Measurements from ENCODE around the gene KRTAP5-7. TPM values are rescaled to one million over a fixed set of nuclear protein-coding genes. Genes with fewer than 3 reads are reported as not detected.
"Not testable (repeated sequence)": the region's sequence is repeated elsewhere in the genome, so short reads cannot be mapped to it uniquely, and the experiment has no call there.

Gene KRTAP5-7
- total RNA-seq, 1 donor from 2014 or later: not detected

- Histone ChIP-seq H2AFZ (ENCODE audit: low read depth, low read length) (no peak overlapping the region), H3K9me3 (ENCODE audit: insufficient read depth, low read depth, low read length) (no peaks in the 10 kb centered on the region), H3K4me3 (ENCODE audit: insufficient read depth, low read depth, low read length) (no peak overlapping the region), H4K20me1 (ENCODE audit: insufficient read depth, low read length) (no peaks in the 10 kb centered on the region), H3K36me3 (ENCODE audit: insufficient read depth, low read length) (no peaks in the 10 kb centered on the region), H3K27ac (ENCODE audit: low read depth, low read length) (no peak overlapping the region), H3K27me3 (ENCODE audit: insufficient read depth, low read length) (no peaks in the 10 kb centered on the region), H3K4me2 (ENCODE audit: low read length) (no peak overlapping the region), H3K79me2 (ENCODE audit: insufficient read depth, low read length) (no peaks in the 10 kb centered on the region), H3K9ac (ENCODE audit: low read length) (no peak overlapping the region), H3K4me1 (ENCODE audit: insufficient read depth, low read length) (no peaks in the 10 kb centered on the region)
- no peak for TF ChIP-seq EZH2 (IDR thresholded peaks at IDR 0.05; ENCODE audit: insufficient read depth, low read length)
- TF ChIP-seq, protein P1, sequence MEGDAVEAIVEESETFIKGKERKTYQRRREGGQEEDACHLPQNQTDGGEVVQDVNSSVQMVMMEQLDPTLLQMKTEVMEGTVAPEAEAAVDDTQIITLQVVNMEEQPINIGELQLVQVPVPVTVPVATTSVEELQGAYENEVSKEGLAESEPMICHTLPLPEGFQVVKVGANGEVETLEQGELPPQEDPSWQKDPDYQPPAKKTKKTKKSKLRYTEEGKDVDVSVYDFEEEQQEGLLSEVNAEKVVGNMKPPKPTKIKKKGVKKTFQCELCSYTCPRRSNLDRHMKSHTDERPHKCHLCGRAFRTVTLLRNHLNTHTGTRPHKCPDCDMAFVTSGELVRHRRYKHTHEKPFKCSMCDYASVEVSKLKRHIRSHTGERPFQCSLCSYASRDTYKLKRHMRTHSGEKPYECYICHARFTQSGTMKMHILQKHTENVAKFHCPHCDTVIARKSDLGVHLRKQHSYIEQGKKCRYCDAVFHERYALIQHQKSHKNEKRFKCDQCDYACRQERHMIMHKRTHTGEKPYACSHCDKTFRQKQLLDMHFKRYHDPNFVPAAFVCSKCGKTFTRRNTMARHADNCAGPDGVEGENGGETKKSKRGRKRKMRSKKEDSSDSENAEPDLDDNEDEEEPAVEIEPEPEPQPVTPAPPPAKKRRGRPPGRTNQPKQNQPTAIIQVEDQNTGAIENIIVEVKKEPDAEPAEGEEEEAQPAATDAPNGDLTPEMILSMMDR (IDR thresholded peaks at IDR 0.05; ENCODE audit: insufficient read depth, low read depth, low read length): no peak
- Mint-ChIP-seq H3K9me3 (ENCODE audit: unreplicated experiment) (peaks cover 6% of the 10 kb centered on the region), H3K4me3 (ENCODE audit: unreplicated experiment) (no peak overlapping the region), H3K36me3 (ENCODE audit: low read depth, unreplicated experiment) (peaks cover 2% of the 10 kb centered on the region), H3K4me1 (ENCODE audit: low read depth, unreplicated experiment) (peaks cover 2% of the 10 kb centered on the region), H3K27ac (ENCODE audit: unreplicated experiment) (no peak overlapping the region), H3K27me3 (ENCODE audit: low read depth, unreplicated experiment) (peaks cover 15% of the 10 kb centered on the region)
- DNase-seq (ENCODE audit: low read depth) (no peak), FAIRE-seq (no peak)
These were observed 8.8 kb downstream of the KRTAP5-7 start for GRCh38 chr11:71535825-71536224.

- no peaks in the 10 kb centered on the region for H3K9me3 Mint-ChIP-seq (ENCODE audit: unreplicated experiment)
- H3K36me3 Mint-ChIP-seq (ENCODE audit: low read depth, unreplicated experiment): no peaks in the 10 kb centered on the region
- no peak for DNase-seq (ENCODE audit: low read depth)
- Histone ChIP-seq H3K36me3 (ENCODE audit: insufficient read depth, low read length) (no peaks in the 10 kb centered on the region), H3K27ac (ENCODE audit: low read depth, low read length) (no peak overlapping the region), H3K4me2 (ENCODE audit: low read length) (no peak overlapping the region), H3K79me2 (ENCODE audit: insufficient read depth, low read length) (no peaks in the 10 kb centered on the region), H3K9ac (ENCODE audit: low read length) (no peak overlapping the region), H3K4me3 (ENCODE audit: insufficient read depth, low read depth, low read length) (no peak overlapping the region), H3K4me1 (ENCODE audit: insufficient read depth, low read length) (no peaks in the 10 kb centered on the region), H4K20me1 (ENCODE audit: insufficient read depth, low read length) (no peaks in the 10 kb centered on the region), H3K9me3 (ENCODE audit: insufficient read depth, low read depth, low read length) (no peaks in the 10 kb centered on the region), H3K27me3 (ENCODE audit: insufficient read depth, low read length) (no peaks in the 10 kb centered on the region), H2AFZ (ENCODE audit: low read depth, low read length) (no peak overlapping the region)
- no peak for FAIRE-seq
- peaks cover 15% of the 10 kb centered on the region for H3K27me3 Mint-ChIP-seq (ENCODE audit: low read depth, unreplicated experiment)
- no peak for TF ChIP-seq EZH2 (IDR thresholded peaks at IDR 0.05; ENCODE audit: insufficient read depth, low read length)
- TF ChIP-seq, protein P1 (IDR thresholded peaks at IDR 0.05; ENCODE audit: insufficient read depth, low read depth, low read length): no peak
- peaks cover 2% of the 10 kb centered on the region for H3K4me1 Mint-ChIP-seq (ENCODE audit: low read depth, unreplicated experiment)
- H3K4me3 Mint-ChIP-seq (ENCODE audit: unreplicated experiment): no peak overlapping the region
- no peak overlapping the region for H3K27ac Mint-ChIP-seq (ENCODE audit: unreplicated experiment)
These were observed 10.5 kb downstream of the KRTAP5-7 start for GRCh38 chr11:71537537-71537936.

GRCh38 chr11:71537977-71538665 lies 11.1 kb downstream of the KRTAP5-7 start, which contains the start of gene KRTAP5-8:
Gene KRTAP5-8 (plus strand): TSS chr11:71538025. CDS start chr11:71538056, 31 bp downstream.
- H3K9ac ChIP-seq (ENCODE audit: low read length); H4K20me1 ChIP-seq (ENCODE audit: insufficient read depth, low read length); H3K27me3 ChIP-seq (ENCODE audit: insufficient read depth, low read length); H3K4me1 Mint-ChIP-seq (ENCODE audit: low read depth, unreplicated experiment); H3K36me3 ChIP-seq (ENCODE audit: insufficient read depth, low read length); H3K4me3 ChIP-seq (ENCODE audit: insufficient read depth, low read depth, low read length); H2AFZ ChIP-seq (ENCODE audit: low read depth, low read length); H3K4me3 Mint-ChIP-seq (ENCODE audit: unreplicated experiment); H3K9me3 ChIP-seq (ENCODE audit: insufficient read depth, low read depth, low read length); H3K4me2 ChIP-seq (ENCODE audit: low read length); H3K9me3 Mint-ChIP-seq (ENCODE audit: unreplicated experiment); H3K36me3 Mint-ChIP-seq (ENCODE audit: low read depth, unreplicated experiment); H3K27ac ChIP-seq (ENCODE audit: low read depth, low read length); H3K79me2 ChIP-seq (ENCODE audit: insufficient read depth, low read length); H3K4me1 ChIP-seq (ENCODE audit: insufficient read depth, low read length); DNase-seq (ENCODE audit: low read depth); FAIRE-seq: not testable (repeated sequence)
- H3K27me3 Mint-ChIP-seq (ENCODE audit: low read depth, unreplicated experiment): peaks cover 18% of the 10 kb centered on the region
- H3K27ac Mint-ChIP-seq (ENCODE audit: unreplicated experiment): peak within 1 kb of the TSS; percentile 78
